Thyroid gland (tissue), 4 donors: Measurements from ENCODE around the gene ANTXRL. TPM values are rescaled to one million over a fixed set of nuclear protein-coding genes. Genes with fewer than 3 reads are reported as not detected.

Experiments
- DNase-seq, 2 donors: peaks; one replicate each; pipeline ENCODE4 v3.0.0-alpha.2; 2019
- H3K27ac ChIP-seq, 3 donors: fragments of 200-600 bp; sonication (generic); 1 replicate in 2 of 3; 2 replicates in 1 of 3; pipeline ENCODE4 v1.5.1; 2016 to 2019; ENCODE audit warnings: mild to moderate bottlenecking in 1 of 3, moderate library complexity in 1 of 3
- H3K27me3 ChIP-seq: fragments of 200-600 bp; sonication (generic); one replicate; pipeline ENCODE4 v1.5.1; 2019
- H3K36me3 ChIP-seq, 2 donors: fragments of 200-600 bp; sonication (generic); one replicate each; pipeline ENCODE4 v1.5.1; 2016 to 2019
- H3K4me1 ChIP-seq, 2 donors: fragments of 200-600 bp; sonication (generic); one replicate each; pipeline ENCODE4 v1.5.1; 2017 to 2019
- H3K4me3 ChIP-seq, 3 donors: fragments of 200-600 bp; sonication (generic); replicated peaks in 1 of 3; 1 replicate in 2 of 3; 2 replicates in 1 of 3; pipeline ENCODE4 v1.5.1; 2016; ENCODE audit warnings: mild to moderate bottlenecking in 1 of 3
- H3K9me3 ChIP-seq: fragments of 200-600 bp; sonication (generic); one replicate; pipeline ENCODE4 v1.5.1; 2017
- POLR2A ChIP-seq, 2 donors: fragments of 450-650 bp; IDR thresholded peaks; one replicate each; pipeline ENCODE4 v1.6.1; 2017; ENCODE audit warnings: antibody characterized with exemption in 2 of 2, mild to moderate bottlenecking in 2 of 2, moderate library complexity in 1 of 2
- WGBS, 2 donors: methylation state at CpG; one replicate each; pipeline ENCODE4 v1.1.5; 2017; 5-methylcytosine and 5-hydroxymethylcytosine counted together
- intact Hi-C: fragments of 100-400 bp; cut with DNase I; formaldehyde crosslinking; loops from one replicate; pipeline ENCODE4 v1.15.1; 2023
- total RNA-seq, 4 donors: library from RNA; depleted of rRNA; stranded (reverse); fragments of >200 nt; gene quantifications; one replicate each; pipeline ENCODE4 v1.2.3, GENCODE V29; 2016
- TF ChIP-seq, protein P1 (sequence below), 6 experiments: fragments of 200-600 bp in 3 of 6; fragments of 450-650 bp in 3 of 6; sonication (generic) in 3 of 6; IDR thresholded peaks; one replicate each; pipeline ENCODE4 v1.5.1; 2016 to 2019; ENCODE audit warnings: antibody characterized with exemption in 6 of 6, mild to moderate bottlenecking in 2 of 6, inconsistent platforms in 1 of 6, moderate library complexity in 1 of 6

ANTXRL gene
- total RNA-seq, 4 donors from 2014 or later: not detected

DNA sequence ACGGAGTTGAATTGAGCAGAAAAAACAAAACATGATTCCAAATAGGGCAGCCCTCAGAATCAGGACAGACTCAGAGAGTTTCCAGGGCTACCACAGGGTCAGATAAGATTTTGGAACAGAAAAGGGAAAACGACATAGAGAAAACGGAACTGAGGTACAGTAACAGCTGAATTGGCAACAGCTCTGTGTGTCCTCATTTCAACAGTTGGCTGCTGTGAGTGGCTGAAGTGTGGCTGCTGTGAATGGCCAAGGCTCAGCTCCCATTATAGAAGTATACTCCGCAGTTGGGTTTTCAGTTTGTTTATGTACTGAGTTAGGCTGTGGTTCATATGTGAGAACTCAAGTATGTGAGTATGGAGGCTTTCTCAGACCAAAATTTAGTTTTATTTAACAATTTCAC, 32.0 kb downstream of the ANTXRL start:
- Histone ChIP-seq H3K27me3 (no peaks in the 10 kb centered on the region), H3K36me3 (no peaks in the 10 kb centered on the region), H3K4me3 (no peak overlapping the region), H3K27ac (no peak overlapping the region), H3K4me1 (peaks cover 0 to 6% of the 10 kb centered on the region in 2 donors), H3K9me3 (no peaks in the 10 kb centered on the region)
- intact Hi-C loops: no loop called here
- 33 to 36% methylated on average over 4 of the region's 4 CpGs for whole genome bisulfite sequencing, 2 donors
- TF ChIP-seq, protein P1, sequence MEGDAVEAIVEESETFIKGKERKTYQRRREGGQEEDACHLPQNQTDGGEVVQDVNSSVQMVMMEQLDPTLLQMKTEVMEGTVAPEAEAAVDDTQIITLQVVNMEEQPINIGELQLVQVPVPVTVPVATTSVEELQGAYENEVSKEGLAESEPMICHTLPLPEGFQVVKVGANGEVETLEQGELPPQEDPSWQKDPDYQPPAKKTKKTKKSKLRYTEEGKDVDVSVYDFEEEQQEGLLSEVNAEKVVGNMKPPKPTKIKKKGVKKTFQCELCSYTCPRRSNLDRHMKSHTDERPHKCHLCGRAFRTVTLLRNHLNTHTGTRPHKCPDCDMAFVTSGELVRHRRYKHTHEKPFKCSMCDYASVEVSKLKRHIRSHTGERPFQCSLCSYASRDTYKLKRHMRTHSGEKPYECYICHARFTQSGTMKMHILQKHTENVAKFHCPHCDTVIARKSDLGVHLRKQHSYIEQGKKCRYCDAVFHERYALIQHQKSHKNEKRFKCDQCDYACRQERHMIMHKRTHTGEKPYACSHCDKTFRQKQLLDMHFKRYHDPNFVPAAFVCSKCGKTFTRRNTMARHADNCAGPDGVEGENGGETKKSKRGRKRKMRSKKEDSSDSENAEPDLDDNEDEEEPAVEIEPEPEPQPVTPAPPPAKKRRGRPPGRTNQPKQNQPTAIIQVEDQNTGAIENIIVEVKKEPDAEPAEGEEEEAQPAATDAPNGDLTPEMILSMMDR (IDR thresholded peaks at IDR 0.05): no peak
- no peak for TF ChIP-seq POLR2A (IDR thresholded peaks at IDR 0.05)
- DNase-seq: no peak

DNA sequence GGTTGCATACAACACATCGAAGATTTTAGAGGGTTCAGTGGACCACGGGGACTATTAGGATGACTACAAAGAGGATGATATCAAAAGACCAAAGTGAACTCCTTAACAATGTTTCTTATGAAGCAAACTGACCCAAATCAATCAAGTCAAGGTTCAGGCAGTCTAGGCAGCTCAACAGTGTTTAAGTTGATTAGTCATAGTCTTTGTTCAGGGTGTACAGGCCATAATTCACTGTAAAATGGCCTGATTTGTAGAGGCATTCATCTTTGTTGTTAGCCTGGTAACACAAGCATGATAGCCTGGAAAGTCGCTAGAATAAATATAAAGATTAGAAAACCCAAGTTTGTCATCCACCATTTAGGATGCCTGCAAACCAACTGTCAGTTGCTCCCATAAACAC, 32.6 kb downstream of the ANTXRL start:
- Histone ChIP-seq H3K27me3 (no peaks in the 10 kb centered on the region), H3K9me3 (no peaks in the 10 kb centered on the region), H3K36me3 (no peaks in the 10 kb centered on the region), H3K27ac (no peak overlapping the region), H3K4me3 (no peak overlapping the region), H3K4me1 (peaks cover 0 to 6% of the 10 kb centered on the region in 2 donors)
- no peak for DNase-seq
- intact Hi-C loops: no loop called here
- whole genome bisulfite sequencing, 2 donors: 62 to 68% methylated on average over 3 of the region's 3 CpGs
- TF ChIP-seq, protein P1 (IDR thresholded peaks at IDR 0.05): no peak
- TF ChIP-seq POLR2A (IDR thresholded peaks at IDR 0.05): no peak

DNA sequence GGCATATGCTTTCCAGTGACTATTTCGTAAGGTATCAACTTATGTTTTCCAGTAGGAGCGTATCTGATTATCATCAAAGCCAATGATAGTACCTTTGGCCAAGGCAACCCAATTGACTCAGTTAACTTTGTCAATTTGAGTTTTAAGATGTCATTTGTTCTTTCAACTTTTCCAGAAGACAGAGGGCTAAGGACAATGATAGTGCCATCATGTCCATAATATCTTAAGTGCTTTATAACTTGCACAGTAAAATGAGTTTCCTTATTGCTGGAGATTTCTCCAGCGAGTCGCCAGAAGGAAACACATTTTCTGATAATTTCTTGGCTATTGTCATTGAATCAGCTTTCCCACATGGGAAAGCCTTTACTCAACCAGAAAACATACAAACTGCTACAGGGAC, 35.0 kb downstream of the ANTXRL start:
- DNase-seq: no peak
- intact Hi-C loops: no loop called here
- no peak overlapping the region for H3K27ac ChIP-seq
- H3K27me3 ChIP-seq: no peaks in the 10 kb centered on the region
- no peak overlapping the region for H3K4me3 ChIP-seq
- 96 to 98% methylated on average over 4 of the region's 4 CpGs for WGBS, 2 donors
- H3K36me3 ChIP-seq: no peaks in the 10 kb centered on the region
- no peaks in the 10 kb centered on the region for H3K9me3 ChIP-seq
- H3K4me1 ChIP-seq: no peaks in the 10 kb centered on the region
- TF ChIP-seq, protein P1 (IDR thresholded peaks at IDR 0.05): no peak
- TF ChIP-seq POLR2A (IDR thresholded peaks at IDR 0.05): no peak

DNA sequence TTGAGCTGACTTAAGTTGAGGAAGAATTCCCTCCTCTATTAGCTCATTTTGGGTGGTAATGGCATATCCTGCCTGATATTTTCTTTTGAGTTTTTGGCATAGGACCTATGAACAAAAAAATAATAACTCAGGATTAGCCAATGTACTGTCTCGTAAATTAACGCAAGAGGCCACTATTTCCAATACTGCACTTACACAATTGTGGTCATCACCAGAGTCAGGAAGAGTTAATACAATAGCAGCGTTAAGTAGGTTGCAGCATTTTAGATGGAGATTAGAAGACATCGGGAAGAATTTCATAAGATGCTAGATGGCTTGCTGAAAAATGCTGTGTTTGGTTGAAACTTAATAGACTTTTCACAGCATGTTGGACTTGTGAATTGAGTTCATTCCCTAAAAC, 36.4 kb downstream of the ANTXRL start:
- no peak for DNase-seq

DNA sequence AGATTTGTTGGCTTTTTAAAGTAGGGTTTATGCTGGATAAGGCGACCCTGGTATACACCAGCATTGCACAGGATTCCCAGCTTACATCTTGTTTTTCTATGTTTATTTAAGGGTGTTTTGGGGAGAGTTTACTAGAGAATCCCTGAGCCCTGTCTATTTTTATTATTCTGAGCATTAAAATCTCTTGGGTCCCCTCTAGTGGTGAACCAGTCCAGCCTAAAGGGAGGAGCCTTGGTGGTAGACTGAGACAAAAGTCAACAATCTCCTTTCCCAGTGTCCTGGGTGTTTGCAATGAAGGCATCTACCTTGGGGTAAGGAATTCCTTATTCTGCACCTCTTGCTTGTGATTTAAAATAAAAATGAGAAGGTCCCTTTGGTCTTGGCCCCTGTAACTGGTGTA, 38.2 kb downstream of the ANTXRL start:
- no peaks in the 10 kb centered on the region for H3K4me1 ChIP-seq
- H3K9me3 ChIP-seq: no peaks in the 10 kb centered on the region
- H3K27ac ChIP-seq: no peak overlapping the region
- no peaks in the 10 kb centered on the region for H3K27me3 ChIP-seq
- H3K36me3 ChIP-seq: no peaks in the 10 kb centered on the region
- TF ChIP-seq, protein P1 (IDR thresholded peaks at IDR 0.05): peak in 4 of 6 experiments; percentile 25 to 43 (median 28)
- no peak for TF ChIP-seq POLR2A (IDR thresholded peaks at IDR 0.05)
- WGBS, 2 donors: 96 to 97% methylated on average over 1 of the region's 1 CpG
- DNase-seq: no peak
- intact Hi-C loops: no loop called here
- no peak overlapping the region for H3K4me3 ChIP-seq

More for the DNA sequence above, 36.4 kb downstream of the ANTXRL start:
- no peaks in the 10 kb centered on the region for H3K36me3 ChIP-seq
- no peak overlapping the region for H3K27ac ChIP-seq
- no peaks in the 10 kb centered on the region for H3K4me1 ChIP-seq
- WGBS, 2 donors: 87 to 89% methylated on average over 4 of the region's 4 CpGs
- intact Hi-C loops: no loop called here
- no peaks in the 10 kb centered on the region for H3K27me3 ChIP-seq
- H3K4me3 ChIP-seq: no peak overlapping the region
- H3K9me3 ChIP-seq: no peaks in the 10 kb centered on the region
- no peak for TF ChIP-seq POLR2A (IDR thresholded peaks at IDR 0.05)
- TF ChIP-seq, protein P1 (IDR thresholded peaks at IDR 0.05): no peak
